PC-3 (cell line): ENCODE data around the gene KIAA2012. TPM values are rescaled to one million over a fixed set of nuclear protein-coding genes. Genes with fewer than 3 reads are reported as not detected.
A peak's percentile ranks its signal among the peaks of the same experiment; 100 is the strongest.

Experiments used
- ATAC-seq: fragments of 200-7000 bp; cut with Tn5 transposase; 2 replicates; pipeline ENCODE4 v1.9.1; 2020; ENCODE audit warnings: mild to moderate bottlenecking, moderate library complexity
- Bru-seq: library from RNA; stranded (reverse); fragments of 400-500 nt; gene quantifications from one replicate; lab custom pipeline; 2021; lab: Mats Ljungman, UMichigan
- BruChase-seq, 2 experiments: library from RNA; stranded (reverse); fragments of 400-500 nt; gene quantifications; one replicate each; lab custom pipeline; 2021; lab: Mats Ljungman, UMichigan
- BruUV-seq: library from RNA; stranded (reverse); fragments of 400-500 nt; replicated peaks from 2 replicates; lab custom pipeline; 2021; lab: Mats Ljungman, UMichigan
- CTCF ChIA-PET: fragments of 300-600 bp; sonication (Branson Sonifier 250); formaldehyde crosslinking; loops from one replicate; lab custom pipeline; 2022; ENCODE audit warnings: antibody characterized with exemption; lab: Charles Lee
- POLR2A ChIA-PET: fragments of 300-600 bp; sonication (Branson Sonifier 250); formaldehyde crosslinking; loops from one replicate; lab custom pipeline; 2022; ENCODE audit warnings: antibody characterized with exemption; ENCODE audit not compliant: unreplicated experiment; lab: Charles Lee
- DNase-seq: peaks from one replicate; pipeline ENCODE4 v3.0.0-alpha.2; 2015
- H2AFZ ChIP-seq: fragments of 300-600 bp; sonication (generic); 2 replicates; pipeline ENCODE4 v1.6.0; 2016; ENCODE audit warnings: antibody characterized with exemption, low read length
- H3F3A ChIP-seq: fragments of 300-600 bp; sonication (generic); one replicate; pipeline ENCODE4 v1.6.0; 2017; ENCODE audit warnings: antibody characterized with exemption, low read length, control low read depth, mild to moderate bottlenecking; ENCODE audit not compliant: unreplicated experiment
- H3K27ac ChIP-seq: fragments of 300-600 bp; sonication (generic); 2 replicates; pipeline ENCODE4 v1.5.1; 2016; ENCODE audit warnings: mild to moderate bottlenecking, low read length
- H3K27me3 ChIP-seq: fragments of 300-600 bp; sonication (generic); 2 replicates; pipeline ENCODE4 v1.6.1; 2016; ENCODE audit warnings: low read length, mixed read lengths
- H3K36me3 ChIP-seq: fragments of 300-600 bp; sonication (generic); 2 replicates; pipeline ENCODE4 v1.6.1; 2016; ENCODE audit warnings: low read depth, mixed run types, low read length, mixed read lengths
- H3K4me1 ChIP-seq: fragments of 300-600 bp; sonication (generic); 2 replicates; pipeline ENCODE4 v1.5.1; 2016; ENCODE audit warnings: low read length; ENCODE audit not compliant: insufficient read depth
- H3K4me2 ChIP-seq: fragments of 300-600 bp; sonication (generic); 2 replicates; pipeline ENCODE4 v1.6.0; 2016; ENCODE audit warnings: low read length
- H3K4me3 ChIP-seq: fragments of 300-600 bp; sonication (generic); 2 replicates; pipeline ENCODE4 v1.5.1; 2016; ENCODE audit warnings: mild to moderate bottlenecking, low read length, mixed read lengths
- H3K79me2 ChIP-seq: fragments of 300-600 bp; sonication (generic); 2 replicates; pipeline ENCODE4 v1.6.1; 2017; ENCODE audit warnings: low read length, mixed read lengths
- H3K9ac ChIP-seq: fragments of 300-600 bp; sonication (generic); 2 replicates; pipeline ENCODE4 v1.6.0; 2016; ENCODE audit warnings: mild to moderate bottlenecking, low read length
- H3K9me2 ChIP-seq: fragments of 300-600 bp; sonication (generic); replicated peaks from 2 replicates; pipeline ENCODE4 v1.6.1; 2016; ENCODE audit warnings: mixed run types, low read length, mixed read lengths
- H3K9me3 ChIP-seq: fragments of 300-600 bp; sonication (generic); 2 replicates; pipeline ENCODE4 v1.6.1; 2016; ENCODE audit warnings: low read length, mixed read lengths
- H4K20me1 ChIP-seq: fragments of 300-600 bp; sonication (generic); 2 replicates; pipeline ENCODE4 v1.6.1; 2016; ENCODE audit warnings: low read length, mixed read lengths
- EZH2 ChIP-seq: fragments of 300-600 bp; sonication (generic); IDR thresholded peaks from one replicate; pipeline ENCODE4 v1.6.1; 2017; ENCODE audit warnings: antibody characterized with exemption, mild to moderate bottlenecking, low read length; ENCODE audit not compliant: unreplicated experiment
- EZH2phosphoT487 ChIP-seq: fragments of 300-600 bp; sonication (generic); IDR thresholded peaks from 2 replicates; pipeline ENCODE4 v1.6.1; 2018; ENCODE audit warnings: mild to moderate bottlenecking, antibody characterized with exemption, low read length, borderline replicate concordance
- intact Hi-C: fragments of 100-400 bp; cut with micrococcal nuclease; formaldehyde crosslinking; loops from 2 replicates; pipeline ENCODE4 v1.9.0; 2023
- long read RNA-seq: library from polyadenylated mRNA; unstranded; transcript quantifications from one replicate; pipeline ENCODE4 v2.0.0, GENCODE V29; 2021; ENCODE audit not compliant: unreplicated experiment
- total RNA-seq: library from RNA; depleted of rRNA; stranded (reverse); fragments of >200 nt; gene quantifications from 2 replicates; pipeline ENCODE4 v1.2.3, GENCODE V29; 2014; rRNA removed
- TF ChIP-seq, protein P1 (sequence below): fragments of 300-600 bp; sonication (generic); conservative IDR thresholded peaks from 2 replicates; pipeline ENCODE4 v1.5.1; 2017; ENCODE audit warnings: antibody characterized with exemption, low read depth, mild to moderate bottlenecking, low read length

The KIAA2012 gene
- total RNA-seq: not detected in 2 replicates
- not detected for Bru-seq, nascent RNA
- percentile 0 among the genes with signal in this experiment for BruChase-seq, experiment 1, labeled RNA remaining after a 6-hour chase
- percentile 3 among the genes with signal in this experiment for BruChase-seq, experiment 2, labeled RNA remaining after a 2-hour chase
- long read RNA-seq: 0 reads

DNA sequence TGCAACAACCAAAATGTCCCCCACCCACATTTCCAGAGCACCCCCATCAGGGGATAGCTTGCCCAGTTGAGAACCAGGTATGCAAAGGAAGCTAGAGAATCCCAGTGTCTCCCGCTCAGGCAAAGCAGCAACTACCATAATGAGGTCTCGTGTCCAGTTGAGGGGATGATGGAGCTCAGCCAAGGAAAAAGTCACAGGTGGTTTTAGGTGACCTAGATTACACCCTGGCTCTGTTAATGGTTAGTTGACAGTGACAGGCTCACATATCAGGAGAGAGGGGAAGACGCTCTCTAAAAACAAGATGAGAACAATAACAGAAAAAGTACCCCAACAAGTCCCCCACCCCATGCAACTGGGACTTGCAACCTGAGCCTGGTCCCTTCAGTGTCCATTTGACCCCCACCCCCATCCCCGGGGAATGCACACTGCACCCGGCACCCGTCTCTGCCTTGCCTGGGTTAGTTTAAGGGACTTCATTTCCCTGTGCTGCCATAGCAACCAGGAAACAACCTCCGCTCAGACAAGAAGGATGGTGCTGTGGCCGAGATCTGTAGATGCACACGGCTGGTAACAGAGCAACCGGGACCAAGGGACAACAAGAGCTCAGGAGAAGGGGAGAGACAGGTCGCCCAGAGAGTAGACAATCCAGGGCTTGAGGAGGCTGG is at the start of gene KIAA2012:
TSS of gene KIAA2012 (plus strand) at position 519 of the 665 bp plus-strand sequence. CDS start 373 bp downstream, outside the sequence.
- Histone ChIP-seq H4K20me1 (no peaks in the 10 kb centered on the region), H3K4me2 (no peak within 1 kb of the TSS), H3K9me3 (no peaks in the 10 kb centered on the region), H3K4me3 (no peak within 1 kb of the TSS), H3K4me1 (no peaks in the 10 kb centered on the region), H2AFZ (no peak within 1 kb of the TSS), H3K9me2 (no peaks in the 10 kb centered on the region), H3K27ac (no peak within 1 kb of the TSS), H3K36me3 (no peaks in the 10 kb centered on the region), H3F3A (no peaks in the 10 kb centered on the region), H3K79me2 (no peaks in the 10 kb centered on the region), H3K9ac (no peak within 1 kb of the TSS), H3K27me3 (no peaks in the 10 kb centered on the region)
- DNase-seq (no peak), ATAC-seq (no peak)
- intact Hi-C loops: no loop called here
- no TSS peak for BruUV-seq
- POLR2A ChIA-PET: no interaction called here
- CTCF ChIA-PET: no interaction called here
- TF ChIP-seq, protein P1, sequence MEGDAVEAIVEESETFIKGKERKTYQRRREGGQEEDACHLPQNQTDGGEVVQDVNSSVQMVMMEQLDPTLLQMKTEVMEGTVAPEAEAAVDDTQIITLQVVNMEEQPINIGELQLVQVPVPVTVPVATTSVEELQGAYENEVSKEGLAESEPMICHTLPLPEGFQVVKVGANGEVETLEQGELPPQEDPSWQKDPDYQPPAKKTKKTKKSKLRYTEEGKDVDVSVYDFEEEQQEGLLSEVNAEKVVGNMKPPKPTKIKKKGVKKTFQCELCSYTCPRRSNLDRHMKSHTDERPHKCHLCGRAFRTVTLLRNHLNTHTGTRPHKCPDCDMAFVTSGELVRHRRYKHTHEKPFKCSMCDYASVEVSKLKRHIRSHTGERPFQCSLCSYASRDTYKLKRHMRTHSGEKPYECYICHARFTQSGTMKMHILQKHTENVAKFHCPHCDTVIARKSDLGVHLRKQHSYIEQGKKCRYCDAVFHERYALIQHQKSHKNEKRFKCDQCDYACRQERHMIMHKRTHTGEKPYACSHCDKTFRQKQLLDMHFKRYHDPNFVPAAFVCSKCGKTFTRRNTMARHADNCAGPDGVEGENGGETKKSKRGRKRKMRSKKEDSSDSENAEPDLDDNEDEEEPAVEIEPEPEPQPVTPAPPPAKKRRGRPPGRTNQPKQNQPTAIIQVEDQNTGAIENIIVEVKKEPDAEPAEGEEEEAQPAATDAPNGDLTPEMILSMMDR: no peak
- TF ChIP-seq EZH2: no peak
- TF ChIP-seq EZH2phosphoT487: no peak

DNA sequence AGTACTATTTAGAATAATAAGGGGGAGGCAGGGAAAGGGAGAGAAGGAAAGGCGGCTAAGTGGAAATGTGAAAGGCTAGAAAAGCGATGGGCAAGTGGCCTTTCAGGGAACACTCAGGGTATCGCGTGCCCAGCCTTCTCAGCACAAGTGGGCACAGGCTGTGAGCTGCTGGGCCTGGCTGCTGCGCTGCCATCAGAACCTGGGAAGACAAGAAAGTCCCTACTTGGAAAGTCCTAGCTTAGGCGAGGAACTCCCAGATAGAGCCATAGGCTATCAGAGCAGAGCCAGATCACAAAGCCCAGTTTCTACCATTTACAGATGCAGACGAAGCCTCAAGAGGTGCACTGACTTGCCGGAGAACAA is 49.2 kb upstream of the KIAA2012 start:
- no peak overlapping the region for H3K9ac ChIP-seq
- H2AFZ ChIP-seq: no peak overlapping the region
- H3K4me3 ChIP-seq: no peak overlapping the region
- no peaks in the 10 kb centered on the region for H3F3A ChIP-seq
- DNase-seq (no peak), ATAC-seq (no peak)
- 0 out of 2 replicates have a peak, but pooled peaks cover 4% of the 10 kb centered on the region for H3K27me3 ChIP-seq
- no peaks in the 10 kb centered on the region for H4K20me1 ChIP-seq
- no peak overlapping the region for H3K27ac ChIP-seq
- H3K4me1 ChIP-seq: no peaks in the 10 kb centered on the region
- CTCF ChIA-PET: no interaction called here
- no peaks in the 10 kb centered on the region for H3K36me3 ChIP-seq
- H3K79me2 ChIP-seq: no peaks in the 10 kb centered on the region
- no peak for TF ChIP-seq EZH2phosphoT487
- no peak for TF ChIP-seq EZH2
- TF ChIP-seq, protein P1: no peak
- intact Hi-C loops: no loop called here
- no peak overlapping the region for H3K4me2 ChIP-seq
- POLR2A ChIA-PET: no interaction called here
- no peaks in the 10 kb centered on the region for H3K9me2 ChIP-seq
- H3K9me3 ChIP-seq: no peaks in the 10 kb centered on the region
- BruUV-seq: no TSS peak

DNA sequence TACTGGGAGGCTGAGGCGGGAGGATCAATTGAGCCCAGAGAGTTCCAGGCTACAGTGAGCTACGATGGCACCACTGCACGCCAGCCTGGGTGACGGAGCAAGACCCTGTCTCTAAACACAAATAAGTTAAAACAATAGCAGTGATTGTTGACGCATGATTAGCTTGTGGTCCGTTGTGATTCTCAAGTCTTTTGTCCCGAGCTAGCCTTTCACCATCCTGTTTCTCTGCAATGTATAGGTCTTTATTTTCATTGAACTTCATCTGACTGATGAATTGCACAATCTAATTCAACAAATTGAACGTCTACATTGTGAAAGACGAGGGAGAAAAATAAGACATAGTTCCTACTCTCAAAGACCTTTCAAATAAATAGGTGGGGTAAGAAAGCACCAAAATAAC is 48.2 kb upstream of the KIAA2012 start:
- POLR2A ChIA-PET: no interaction called here
- H3K4me3 ChIP-seq: no peak overlapping the region
- no TSS peak for BruUV-seq
- TF ChIP-seq, protein P1: no peak
- TF ChIP-seq EZH2phosphoT487: no peak
- no peak for TF ChIP-seq EZH2
- ATAC-seq (no peak), DNase-seq (no peak)
- 0 out of 2 replicates have a peak, but pooled peaks cover 4% of the 10 kb centered on the region for H3K27me3 ChIP-seq
- no peaks in the 10 kb centered on the region for H3K9me2 ChIP-seq
- no peak overlapping the region for H3K4me2 ChIP-seq
- no peaks in the 10 kb centered on the region for H3K79me2 ChIP-seq
- H3K36me3 ChIP-seq: no peaks in the 10 kb centered on the region
- H3F3A ChIP-seq: no peaks in the 10 kb centered on the region
- no peaks in the 10 kb centered on the region for H4K20me1 ChIP-seq
- no peaks in the 10 kb centered on the region for H3K4me1 ChIP-seq
- H3K9ac ChIP-seq: no peak overlapping the region
- intact Hi-C loops: no loop called here
- H3K27ac ChIP-seq: no peak overlapping the region
- CTCF ChIA-PET: no interaction called here
- H2AFZ ChIP-seq: no peak overlapping the region
- H3K9me3 ChIP-seq: no peaks in the 10 kb centered on the region
